ENCODE data around the gene TRIM8.

Gene TRIM8

DNA sequence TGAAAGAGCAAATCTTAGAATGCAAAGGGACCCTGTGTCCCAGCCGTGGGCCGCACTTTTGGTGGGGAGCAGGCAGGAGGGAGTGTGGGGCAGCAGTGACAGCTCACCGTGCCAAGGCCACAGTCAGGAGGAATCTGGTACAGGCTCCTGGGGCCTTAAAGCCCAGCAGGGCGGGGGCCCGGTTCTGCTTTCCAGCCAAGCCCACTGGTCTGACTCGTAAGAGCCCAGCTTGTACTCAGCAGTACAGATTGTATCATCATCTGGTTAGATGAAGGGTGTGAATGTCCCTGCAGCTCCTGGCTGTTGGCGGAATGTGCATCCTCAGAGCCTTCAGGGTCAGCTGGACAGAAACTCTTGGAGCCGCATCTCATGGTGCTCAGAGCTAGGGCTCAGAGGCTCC is 30.5 kb upstream of the TRIM8 start:
- Histone ChIP-seq H3K27ac (ENCODE audit: low read depth, low read length, poor library complexity, severe bottlenecking) (no peak overlapping the region), H3K9me2 (ENCODE audit: low read depth, low read length) (no peaks in the 10 kb centered on the region), H2AFZ (ENCODE audit: low read length) (no peak overlapping the region), H3F3A (ENCODE audit: insufficient read depth, low read length) (no peaks in the 10 kb centered on the region), H4K20me1 (ENCODE audit: insufficient read depth, low read length) (no peaks in the 10 kb centered on the region), H3K79me2 (ENCODE audit: insufficient read depth, low read length) (no peaks in the 10 kb centered on the region), H3K36me3 (ENCODE audit: insufficient read depth, low read length) (no peaks in the 10 kb centered on the region), H3K4me3 (ENCODE audit: low read depth, low read length, poor library complexity, severe bottlenecking) (no peak overlapping the region), H3K9me3 (ENCODE audit: low read length) (no peaks in the 10 kb centered on the region), H3K27me3 (ENCODE audit: insufficient read depth, low read length) (no peaks in the 10 kb centered on the region), H3K4me2 (ENCODE audit: low read length) (no peak overlapping the region), H3K9ac (ENCODE audit: low read length) (no peak overlapping the region), H3K4me1 (ENCODE audit: insufficient read depth, low read length, severe bottlenecking) (no peaks in the 10 kb centered on the region)
- TF ChIP-seq, protein P1, sequence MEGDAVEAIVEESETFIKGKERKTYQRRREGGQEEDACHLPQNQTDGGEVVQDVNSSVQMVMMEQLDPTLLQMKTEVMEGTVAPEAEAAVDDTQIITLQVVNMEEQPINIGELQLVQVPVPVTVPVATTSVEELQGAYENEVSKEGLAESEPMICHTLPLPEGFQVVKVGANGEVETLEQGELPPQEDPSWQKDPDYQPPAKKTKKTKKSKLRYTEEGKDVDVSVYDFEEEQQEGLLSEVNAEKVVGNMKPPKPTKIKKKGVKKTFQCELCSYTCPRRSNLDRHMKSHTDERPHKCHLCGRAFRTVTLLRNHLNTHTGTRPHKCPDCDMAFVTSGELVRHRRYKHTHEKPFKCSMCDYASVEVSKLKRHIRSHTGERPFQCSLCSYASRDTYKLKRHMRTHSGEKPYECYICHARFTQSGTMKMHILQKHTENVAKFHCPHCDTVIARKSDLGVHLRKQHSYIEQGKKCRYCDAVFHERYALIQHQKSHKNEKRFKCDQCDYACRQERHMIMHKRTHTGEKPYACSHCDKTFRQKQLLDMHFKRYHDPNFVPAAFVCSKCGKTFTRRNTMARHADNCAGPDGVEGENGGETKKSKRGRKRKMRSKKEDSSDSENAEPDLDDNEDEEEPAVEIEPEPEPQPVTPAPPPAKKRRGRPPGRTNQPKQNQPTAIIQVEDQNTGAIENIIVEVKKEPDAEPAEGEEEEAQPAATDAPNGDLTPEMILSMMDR (IDR thresholded peaks at IDR 0.05; ENCODE audit: low read length), result no peak
- no peak for TF ChIP-seq EZH2 (IDR thresholded peaks at IDR 0.05; ENCODE audit: borderline replicate concordance, low read length)

DNA sequence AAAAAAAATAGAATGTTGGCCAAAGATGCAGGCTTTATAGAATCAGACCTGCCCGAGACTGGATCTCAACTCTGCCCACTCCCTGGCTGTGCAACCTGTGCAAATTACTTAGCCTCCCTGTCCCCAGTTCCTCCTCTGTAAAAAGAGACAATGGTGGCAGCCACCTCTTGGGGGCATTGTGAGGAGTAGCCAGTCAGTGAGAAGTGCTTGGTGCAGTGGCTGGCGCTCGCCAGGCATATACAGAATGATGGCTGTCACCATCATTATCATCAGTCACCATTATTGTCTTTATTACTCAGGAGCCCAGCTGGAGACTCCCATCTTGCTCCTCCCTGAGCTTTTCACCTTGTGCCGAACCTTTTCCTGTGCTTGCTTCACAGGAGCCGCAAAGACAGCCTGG is 29.4 kb upstream of the TRIM8 start:
- no peaks in the 10 kb centered on the region for H3K79me2 ChIP-seq (ENCODE audit: insufficient read depth, low read length)
- no peaks in the 10 kb centered on the region for H3K27me3 ChIP-seq (ENCODE audit: insufficient read depth, low read length)
- H3K4me2 ChIP-seq (ENCODE audit: low read length), result no peak overlapping the region
- no peaks in the 10 kb centered on the region for H3K9me2 ChIP-seq (ENCODE audit: low read depth, low read length)
- no peaks in the 10 kb centered on the region for H3K4me1 ChIP-seq (ENCODE audit: insufficient read depth, low read length, severe bottlenecking)
- no peak overlapping the region for H3K27ac ChIP-seq (ENCODE audit: low read depth, low read length, poor library complexity, severe bottlenecking)
- no peaks in the 10 kb centered on the region for H3K9me3 ChIP-seq (ENCODE audit: low read length)
- no peaks in the 10 kb centered on the region for H3K36me3 ChIP-seq (ENCODE audit: insufficient read depth, low read length)
- no peak overlapping the region for H3K9ac ChIP-seq (ENCODE audit: low read length)
- no peaks in the 10 kb centered on the region for H4K20me1 ChIP-seq (ENCODE audit: insufficient read depth, low read length)
- TF ChIP-seq EZH2 (IDR thresholded peaks at IDR 0.05; ENCODE audit: borderline replicate concordance, low read length), result no peak
- TF ChIP-seq, protein P1 (IDR thresholded peaks at IDR 0.05; ENCODE audit: low read length), result no peak
- no peaks in the 10 kb centered on the region for H3F3A ChIP-seq (ENCODE audit: insufficient read depth, low read length)
- H2AFZ ChIP-seq (ENCODE audit: low read length), result no peak overlapping the region
- no peak overlapping the region for H3K4me3 ChIP-seq (ENCODE audit: low read depth, low read length, poor library complexity, severe bottlenecking)

DNA sequence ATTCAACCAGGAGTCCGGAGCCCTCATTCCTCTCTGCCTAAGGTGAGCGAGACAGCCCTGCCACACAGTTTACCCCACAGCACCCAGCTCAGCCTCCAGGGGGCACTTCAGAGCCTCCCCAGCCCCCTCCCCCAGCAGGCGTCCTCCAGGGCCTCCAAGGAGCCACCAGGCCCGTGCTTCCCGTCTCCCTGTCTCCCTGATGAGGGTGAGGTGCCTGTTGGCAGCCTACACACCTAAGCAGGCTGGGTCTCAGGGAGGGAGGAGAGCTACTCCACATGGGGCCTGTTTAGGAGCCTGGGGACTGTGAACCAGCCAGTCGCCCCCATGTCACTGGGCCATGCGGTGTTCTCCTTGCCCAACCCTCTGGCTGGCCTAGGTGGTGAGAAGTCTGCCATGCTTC is 28.9 kb upstream of the TRIM8 start:
- H3K4me2 ChIP-seq (ENCODE audit: low read length), result no peak overlapping the region
- no peaks in the 10 kb centered on the region for H3K36me3 ChIP-seq (ENCODE audit: insufficient read depth, low read length)
- no peaks in the 10 kb centered on the region for H4K20me1 ChIP-seq (ENCODE audit: insufficient read depth, low read length)
- H3K79me2 ChIP-seq (ENCODE audit: insufficient read depth, low read length), result no peaks in the 10 kb centered on the region
- H3K9me3 ChIP-seq (ENCODE audit: low read length), result no peaks in the 10 kb centered on the region
- H3K27ac ChIP-seq (ENCODE audit: low read depth, low read length, poor library complexity, severe bottlenecking), result no peak overlapping the region
- H3F3A ChIP-seq (ENCODE audit: insufficient read depth, low read length), result no peaks in the 10 kb centered on the region
- no peaks in the 10 kb centered on the region for H3K9me2 ChIP-seq (ENCODE audit: low read depth, low read length)
- H2AFZ ChIP-seq (ENCODE audit: low read length), result no peak overlapping the region
- no peak overlapping the region for H3K4me3 ChIP-seq (ENCODE audit: low read depth, low read length, poor library complexity, severe bottlenecking)
- no peak overlapping the region for H3K9ac ChIP-seq (ENCODE audit: low read length)
- no peaks in the 10 kb centered on the region for H3K4me1 ChIP-seq (ENCODE audit: insufficient read depth, low read length, severe bottlenecking)
- TF ChIP-seq EZH2 (IDR thresholded peaks at IDR 0.05; ENCODE audit: borderline replicate concordance, low read length), result no peak
- TF ChIP-seq, protein P1 (IDR thresholded peaks at IDR 0.05; ENCODE audit: low read length), result peak; percentile 33; the same call in 1 of the 2 replicates
- H3K27me3 ChIP-seq (ENCODE audit: insufficient read depth, low read length), result no peaks in the 10 kb centered on the region
